SK-N-SH treated with all-trans-retinoic acid at 6 μM for 48 hours (cell line): ENCODE measurements around the gene NAA10.

Source experiments
- ISL1 ChIP-seq: fragments of 250-450 bp; sonication (Bioruptor Pico); IDR thresholded peaks from 2 replicates; pipeline ENCODE4 v2.1.2; 2022; ENCODE audit warnings: mild to moderate bottlenecking, moderate library complexity
- PATZ1 ChIP-seq: fragments of 250-450 bp; sonication (Bioruptor Pico); IDR thresholded peaks from 2 replicates; pipeline ENCODE4 v1.8.0; 2020; ENCODE audit warnings: mild to moderate bottlenecking, moderate library complexity, borderline replicate concordance
- RARB ChIP-seq: fragments of 250-450 bp; sonication (Bioruptor Pico); IDR thresholded peaks from 2 replicates; pipeline ENCODE4 v1.8.0; 2021; ENCODE audit warnings: mild to moderate bottlenecking, moderate library complexity
- TCF4 ChIP-seq: fragments of 250-450 bp; sonication (Bioruptor Pico); IDR thresholded peaks from 2 replicates; pipeline ENCODE4 v1.8.0; 2021; ENCODE audit warnings: mild to moderate bottlenecking, moderate library complexity, borderline replicate concordance
- TSHZ2 ChIP-seq: fragments of 250-450 bp; sonication (Bioruptor Pico); IDR thresholded peaks from 2 replicates; pipeline ENCODE4 v1.5.0; 2020; ENCODE audit warnings: mild to moderate bottlenecking, moderate library complexity
- ZFP30 ChIP-seq: fragments of 450-650 bp; formaldehyde crosslinking; IDR thresholded peaks from 2 replicates; pipeline ENCODE4 v1.5.0; 2022; ENCODE audit warnings: mild to moderate bottlenecking, moderate library complexity
- ZNF565 ChIP-seq: fragments of 450-650 bp; formaldehyde crosslinking; conservative IDR thresholded peaks from 2 replicates; pipeline ENCODE4 v1.5.0; 2020; ENCODE audit warnings: low read depth, mild to moderate bottlenecking, moderate library complexity
- ZNF8 ChIP-seq: fragments of 450-650 bp; formaldehyde crosslinking; IDR thresholded peaks from 2 replicates; pipeline ENCODE4 v1.5.0; 2020; ENCODE audit warnings: mild to moderate bottlenecking, moderate library complexity
- TF ChIP-seq, protein P1 (sequence below): fragments of 250-450 bp; sonication (Bioruptor Pico); IDR thresholded peaks from 2 replicates; pipeline ENCODE4 v1.5.1; 2021; ENCODE audit warnings: mild to moderate bottlenecking, moderate library complexity
- TF ChIP-seq, protein P2 (sequence below): fragments of 250-450 bp; sonication (Bioruptor Pico); IDR thresholded peaks from 2 replicates; pipeline ENCODE4 v1.5.1; 2020; ENCODE audit warnings: low read depth, mild to moderate bottlenecking, moderate library complexity

GRCh38 chrX:153950127-153950526 is 15.3 kb upstream of the NAA10 start:
- TF ChIP-seq RARB (CRISPR knock-in tag) (no peak), ZNF565 (CRISPR knock-in tag) (no peak), ZFP30 (no peak), ZNF8 (CRISPR knock-in tag) (no peak), PATZ1 (CRISPR knock-in tag) (no peak), TSHZ2 (CRISPR knock-in tag) (no peak), ISL1 (no peak), TCF4 (CRISPR knock-in tag) (no peak)
- TF ChIP-seq, protein P1, sequence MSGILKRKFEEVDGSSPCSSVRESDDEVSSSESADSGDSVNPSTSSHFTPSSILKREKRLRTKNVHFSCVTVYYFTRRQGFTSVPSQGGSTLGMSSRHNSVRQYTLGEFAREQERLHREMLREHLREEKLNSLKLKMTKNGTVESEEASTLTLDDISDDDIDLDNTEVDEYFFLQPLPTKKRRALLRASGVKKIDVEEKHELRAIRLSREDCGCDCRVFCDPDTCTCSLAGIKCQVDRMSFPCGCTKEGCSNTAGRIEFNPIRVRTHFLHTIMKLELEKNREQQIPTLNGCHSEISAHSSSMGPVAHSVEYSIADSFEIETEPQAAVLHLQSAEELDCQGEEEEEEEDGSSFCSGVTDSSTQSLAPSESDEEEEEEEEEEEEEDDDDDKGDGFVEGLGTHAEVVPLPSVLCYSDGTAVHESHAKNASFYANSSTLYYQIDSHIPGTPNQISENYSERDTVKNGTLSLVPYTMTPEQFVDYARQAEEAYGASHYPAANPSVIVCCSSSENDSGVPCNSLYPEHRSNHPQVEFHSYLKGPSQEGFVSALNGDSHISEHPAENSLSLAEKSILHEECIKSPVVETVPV (CRISPR knock-in tag): no peak
- TF ChIP-seq, protein P2, sequence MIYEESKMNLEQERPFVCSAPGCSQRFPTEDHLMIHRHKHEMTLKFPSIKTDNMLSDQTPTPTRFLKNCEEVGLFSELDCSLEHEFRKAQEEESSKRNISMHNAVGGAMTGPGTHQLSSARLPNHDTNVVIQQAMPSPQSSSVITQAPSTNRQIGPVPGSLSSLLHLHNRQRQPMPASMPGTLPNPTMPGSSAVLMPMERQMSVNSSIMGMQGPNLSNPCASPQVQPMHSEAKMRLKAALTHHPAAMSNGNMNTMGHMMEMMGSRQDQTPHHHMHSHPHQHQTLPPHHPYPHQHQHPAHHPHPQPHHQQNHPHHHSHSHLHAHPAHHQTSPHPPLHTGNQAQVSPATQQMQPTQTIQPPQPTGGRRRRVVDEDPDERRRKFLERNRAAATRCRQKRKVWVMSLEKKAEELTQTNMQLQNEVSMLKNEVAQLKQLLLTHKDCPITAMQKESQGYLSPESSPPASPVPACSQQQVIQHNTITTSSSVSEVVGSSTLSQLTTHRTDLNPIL: no peak
